DOHH2 (cell line): ENCODE results near the gene THRAP3.

ENCODE experiments used
- CTCF ChIP-seq: fragments of 200-600 bp; sonication (generic); IDR thresholded peaks from one replicate; pipeline ENCODE4 v1.5.1; 2014; ENCODE audit warnings: antibody characterized with exemption, mild to moderate bottlenecking, low read depth, low read length; ENCODE audit not compliant: poor library complexity, severe bottlenecking
- EZH2phosphoT487 ChIP-seq: fragments of 200-600 bp; sonication (generic); IDR thresholded peaks from 2 replicates; pipeline ENCODE4 v1.6.1; 2017; ENCODE audit warnings: borderline replicate concordance, mild to moderate bottlenecking, antibody characterized with exemption, low read length, moderate library complexity, mixed read lengths

DNA sequence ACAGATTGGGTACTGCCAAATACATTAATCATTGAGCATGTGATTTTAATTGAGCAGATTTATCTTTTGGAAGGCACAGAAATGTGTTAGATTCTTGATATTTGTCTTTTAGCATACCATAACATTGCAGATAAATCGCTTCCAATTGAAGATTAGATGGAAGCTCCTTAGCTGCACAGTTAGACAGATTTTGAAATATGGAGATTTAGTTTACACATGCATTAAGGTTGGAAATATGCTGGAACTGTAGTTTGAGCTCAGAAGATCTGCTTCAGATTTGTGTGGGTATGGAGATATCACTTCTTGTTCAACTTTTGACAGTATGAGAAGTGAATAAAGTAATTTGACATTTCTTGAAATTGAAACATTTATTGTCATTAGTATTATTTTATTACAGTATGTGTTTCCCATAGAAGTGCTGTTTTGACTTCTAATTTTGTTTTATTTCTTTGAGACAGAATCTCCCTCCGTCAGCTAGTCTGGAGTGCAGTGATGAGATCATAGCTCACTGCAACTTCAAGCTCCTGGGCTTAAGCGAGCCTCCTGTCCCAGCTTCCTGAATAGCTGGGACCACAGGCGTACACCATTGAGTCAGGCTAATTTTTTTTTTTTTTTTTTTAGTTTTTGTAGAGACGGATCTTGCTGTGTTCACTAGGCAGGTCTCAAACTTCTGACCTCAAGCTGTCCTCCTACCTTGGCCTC lies 29.1 kb downstream of the THRAP3 start:
- TF ChIP-seq CTCF (no peak), EZH2phosphoT487 (no peak)
